HG02571 (cell line): Measurements from ENCODE around the gene CUEDC2.

Source experiments
- ATAC-seq: cut with Tn5 transposase; IDR thresholded peaks from one replicate; pipeline ENCODE4 v1.9.1; 2021; ENCODE audit warnings: mild to moderate bottlenecking, moderate library complexity; ENCODE audit not compliant: unreplicated experiment

The CUEDC2 gene

DNA sequence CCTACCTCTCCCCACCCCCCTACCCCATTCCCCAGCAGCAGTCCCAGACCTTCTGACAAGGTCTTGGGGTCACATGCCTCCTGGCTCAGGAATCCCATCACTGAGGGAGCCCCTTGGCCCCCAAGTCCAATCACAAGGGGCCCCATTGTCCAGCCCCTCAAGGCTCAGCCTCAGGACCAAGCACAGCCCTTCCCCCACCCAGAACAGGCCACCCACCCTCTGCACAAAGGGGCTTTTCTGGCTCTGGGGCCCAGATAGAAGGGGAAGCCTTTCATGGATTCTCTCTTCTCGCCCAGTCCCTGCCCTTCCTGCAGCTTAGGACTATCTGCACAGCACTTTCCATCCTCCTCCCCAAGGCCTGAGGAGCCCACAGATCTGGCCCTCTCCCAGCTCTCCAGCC is 6.9 kb downstream of the CUEDC2 start:
- no peak for ATAC-seq

DNA sequence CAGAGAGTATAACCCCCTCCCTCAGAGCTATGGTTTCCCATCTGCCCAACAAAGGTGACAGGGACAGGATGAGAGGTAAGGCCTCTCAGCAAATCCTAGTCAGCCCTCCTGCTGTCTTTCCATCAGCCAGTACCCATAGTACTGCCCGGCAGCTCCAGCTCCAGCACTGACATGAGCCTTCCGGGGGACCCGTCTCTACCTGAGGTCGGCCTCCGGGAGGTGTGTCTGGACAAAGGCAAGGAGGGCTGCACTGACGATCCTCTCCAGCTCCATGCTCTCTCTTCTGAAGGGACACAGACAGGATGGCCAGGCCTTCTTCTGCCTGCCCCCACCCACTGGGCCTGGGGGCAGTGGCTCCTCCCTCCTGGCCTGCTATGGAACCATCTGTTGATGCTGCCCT is 7.5 kb downstream of the CUEDC2 start:
- no peak for ATAC-seq

DNA sequence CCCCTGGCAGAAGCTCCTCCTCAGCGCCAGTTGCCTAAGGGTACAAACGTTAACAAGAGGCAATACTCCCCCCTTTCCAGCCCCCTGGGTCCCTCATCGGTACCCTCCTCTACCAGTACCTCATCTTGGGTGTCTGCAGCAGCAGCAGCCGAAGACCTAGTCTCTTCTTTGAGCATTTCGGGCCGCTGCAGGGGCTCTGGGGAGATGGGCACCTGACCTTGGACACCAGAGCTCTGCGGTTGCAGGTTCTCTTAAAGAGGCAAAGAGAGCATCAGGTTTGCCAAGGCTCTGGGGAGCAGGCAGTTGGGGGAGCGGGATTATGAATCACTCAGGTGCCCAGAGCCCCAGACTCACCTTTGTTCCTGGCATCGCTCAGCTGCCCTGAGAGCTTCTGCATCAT is 8.2 kb downstream of the CUEDC2 start:
- no peak for ATAC-seq

DNA sequence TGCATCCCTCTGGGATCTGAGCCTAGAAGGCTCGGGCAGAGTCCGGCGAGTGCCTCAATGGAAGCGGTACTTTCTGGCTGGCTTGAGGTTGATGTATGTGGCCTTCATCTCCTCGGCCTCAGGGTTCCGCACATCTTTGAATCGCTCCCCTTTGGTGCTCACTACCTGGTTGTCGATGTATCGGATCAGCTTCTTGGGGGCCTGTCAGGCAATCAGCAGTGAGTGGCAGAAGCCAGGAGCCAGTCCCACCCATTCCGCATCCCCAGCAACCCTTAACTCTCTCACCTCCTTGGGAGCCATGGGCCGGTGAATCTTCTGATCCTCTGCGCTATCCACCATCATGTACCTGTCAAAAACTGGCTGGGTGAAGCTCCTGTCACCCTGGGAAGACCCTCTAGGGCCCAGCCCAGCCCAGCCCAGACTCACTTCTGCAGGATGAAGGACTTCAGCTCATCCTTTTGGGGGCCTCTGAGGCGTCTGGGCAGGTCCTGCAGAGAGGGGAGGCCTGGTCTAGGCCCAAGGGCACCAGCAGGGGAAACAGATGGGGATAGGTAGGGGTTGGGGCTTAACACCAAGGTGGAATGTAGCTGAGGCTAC is 8.9 kb downstream of the CUEDC2 start:
- ATAC-seq, result no peak

DNA sequence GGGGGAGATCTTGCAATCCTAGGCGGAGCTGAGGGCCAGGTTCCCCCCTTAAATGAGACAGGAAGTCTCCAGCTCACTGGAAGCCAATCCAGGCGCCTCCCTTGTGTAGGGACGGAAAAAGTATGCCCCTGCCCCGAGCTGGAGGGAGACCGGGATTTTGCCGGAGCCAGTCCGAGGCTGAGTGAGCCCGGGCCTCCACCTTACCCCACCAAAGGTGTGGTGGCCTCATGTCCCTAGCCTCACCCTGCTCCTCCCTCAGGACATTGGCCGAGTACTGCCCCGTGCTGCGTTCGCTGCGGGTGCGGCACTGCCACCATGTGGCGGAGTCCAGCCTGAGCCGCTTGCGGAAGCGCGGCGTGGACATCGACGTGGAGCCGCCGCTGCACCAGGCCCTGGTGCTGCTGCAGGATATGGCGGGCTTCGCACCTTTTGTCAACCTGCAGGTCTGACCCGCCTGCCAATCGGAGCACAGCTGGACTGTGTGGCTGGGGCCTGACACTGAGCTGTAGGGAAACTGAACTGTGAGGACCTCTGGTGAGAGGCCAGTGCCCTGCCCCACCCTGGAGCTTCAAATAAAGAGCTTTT is 9.7 kb downstream of the CUEDC2 start:
- no peak for ATAC-seq

DNA sequence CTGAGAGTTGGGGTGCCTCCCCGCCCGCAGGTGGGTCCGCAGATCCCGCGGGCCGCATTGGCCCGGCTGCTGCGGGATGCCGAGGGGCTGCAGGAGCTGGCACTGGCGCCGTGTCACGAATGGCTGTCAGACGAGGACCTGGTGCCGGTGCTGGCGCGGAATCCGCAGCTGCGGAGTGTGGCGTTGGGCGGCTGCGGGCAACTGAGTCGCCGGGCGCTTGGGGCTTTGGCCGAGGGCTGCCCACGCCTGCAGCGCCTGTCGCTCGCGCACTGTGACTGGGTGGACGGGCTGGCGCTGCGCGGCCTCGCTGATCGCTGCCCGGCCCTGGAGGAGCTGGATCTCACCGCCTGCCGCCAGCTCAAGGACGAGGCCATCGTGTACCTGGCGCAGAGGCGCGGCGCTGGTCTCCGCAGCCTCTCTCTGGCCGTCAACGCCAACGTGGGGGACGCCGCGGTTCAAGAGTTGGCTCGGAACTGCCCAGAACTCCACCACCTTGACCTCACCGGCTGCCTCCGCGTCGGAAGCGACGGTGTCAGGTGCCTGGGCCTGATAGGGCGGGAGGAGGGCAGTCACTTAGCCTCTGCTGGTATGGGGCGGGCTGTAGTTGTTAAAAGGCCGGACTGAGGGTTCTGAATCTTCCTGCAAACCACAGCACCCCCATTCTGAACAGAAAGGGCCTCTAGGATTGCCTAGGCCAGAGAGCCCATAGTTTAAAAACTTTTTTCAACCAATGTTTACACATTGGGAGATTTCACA is 10.4 kb downstream of the CUEDC2 start:
- ATAC-seq, result no peak

DNA sequence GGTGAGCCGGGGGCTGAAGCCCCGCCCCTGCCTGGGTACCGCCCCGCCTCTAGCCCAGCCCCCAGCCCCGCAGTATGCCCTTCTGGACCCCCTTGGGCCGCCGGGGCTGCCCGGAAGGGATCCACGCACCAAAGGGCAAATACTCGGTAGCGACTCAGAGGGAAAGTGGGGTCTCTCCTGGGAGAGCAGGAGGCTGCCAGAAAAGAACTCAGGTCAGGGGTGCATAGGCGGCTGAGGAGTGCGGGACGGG is 10.9 kb downstream of the CUEDC2 start:
- no peak for ATAC-seq

DNA sequence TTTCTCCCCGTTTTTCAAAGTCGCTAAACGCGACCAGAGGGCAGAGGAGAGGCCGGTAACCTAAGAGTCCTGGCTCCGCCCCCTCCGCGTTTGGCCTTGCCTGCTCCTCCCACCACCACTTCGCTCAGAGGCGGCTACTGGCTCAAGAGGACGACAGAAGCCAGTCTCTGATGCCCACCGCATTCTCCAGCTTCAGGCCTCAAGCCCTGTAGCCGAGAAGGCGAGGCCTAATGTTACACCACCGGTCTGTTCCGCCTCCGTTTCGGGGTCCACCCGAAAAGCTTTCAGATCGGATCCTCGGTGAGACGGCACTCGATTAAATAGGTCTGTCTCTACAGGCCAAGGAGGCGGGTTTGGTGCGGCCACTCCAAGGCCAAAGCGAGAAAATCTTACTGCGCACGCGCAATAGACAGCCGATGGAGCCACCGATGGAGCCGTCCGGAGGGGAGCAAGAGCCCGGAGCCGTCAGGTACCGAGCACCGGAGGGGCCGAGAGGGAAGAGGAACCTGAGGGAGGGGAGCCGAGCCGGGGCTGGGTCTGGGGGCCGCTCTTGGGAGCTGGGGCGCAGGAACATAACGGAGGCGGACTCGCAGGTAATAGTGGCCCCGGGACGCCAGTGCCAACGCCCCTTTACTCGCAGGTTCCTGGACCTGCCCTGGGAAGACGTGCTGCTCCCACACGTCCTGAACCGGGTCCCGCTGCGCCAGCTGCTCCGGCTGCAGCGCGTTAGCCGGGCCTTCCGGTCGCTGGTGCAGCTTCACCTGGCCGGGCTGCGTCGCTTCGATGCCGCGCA is 11.5 kb downstream of the CUEDC2 start, which contains the start of gene FBXL15:
Gene FBXL15, plus strand, starts transcription at position 123 of the 793 bp plus-strand sequence. Its CDS starts 294 bp downstream, at position 417.
- peak; percentile 72 for ATAC-seq

DNA sequence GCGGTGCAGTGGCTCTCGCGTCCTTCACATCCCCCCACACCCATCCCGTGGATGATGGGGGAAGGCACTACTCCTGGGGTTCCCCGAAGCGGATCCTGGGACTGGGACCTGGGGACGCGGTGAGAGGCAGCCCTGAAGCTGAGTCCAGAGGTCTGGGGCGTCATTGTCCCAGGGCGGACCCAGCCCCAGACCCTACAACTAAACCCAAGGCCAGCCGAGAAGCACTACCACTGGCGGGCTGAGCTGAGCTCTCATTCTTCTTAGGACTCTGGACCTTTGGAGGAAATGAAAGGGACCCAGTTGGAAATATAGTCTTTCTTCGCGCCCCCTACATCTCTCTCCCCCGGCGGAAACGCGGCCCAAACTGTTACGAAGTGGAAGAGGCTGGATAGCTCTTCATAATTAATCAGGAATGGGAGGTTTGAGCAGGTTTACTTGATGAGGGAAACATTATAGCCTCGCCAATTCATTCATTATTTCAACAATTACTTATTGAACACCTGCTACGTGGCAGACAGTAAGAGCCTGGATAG is 12.1 kb downstream of the CUEDC2 start:
- ATAC-seq, result no peak

DNA sequence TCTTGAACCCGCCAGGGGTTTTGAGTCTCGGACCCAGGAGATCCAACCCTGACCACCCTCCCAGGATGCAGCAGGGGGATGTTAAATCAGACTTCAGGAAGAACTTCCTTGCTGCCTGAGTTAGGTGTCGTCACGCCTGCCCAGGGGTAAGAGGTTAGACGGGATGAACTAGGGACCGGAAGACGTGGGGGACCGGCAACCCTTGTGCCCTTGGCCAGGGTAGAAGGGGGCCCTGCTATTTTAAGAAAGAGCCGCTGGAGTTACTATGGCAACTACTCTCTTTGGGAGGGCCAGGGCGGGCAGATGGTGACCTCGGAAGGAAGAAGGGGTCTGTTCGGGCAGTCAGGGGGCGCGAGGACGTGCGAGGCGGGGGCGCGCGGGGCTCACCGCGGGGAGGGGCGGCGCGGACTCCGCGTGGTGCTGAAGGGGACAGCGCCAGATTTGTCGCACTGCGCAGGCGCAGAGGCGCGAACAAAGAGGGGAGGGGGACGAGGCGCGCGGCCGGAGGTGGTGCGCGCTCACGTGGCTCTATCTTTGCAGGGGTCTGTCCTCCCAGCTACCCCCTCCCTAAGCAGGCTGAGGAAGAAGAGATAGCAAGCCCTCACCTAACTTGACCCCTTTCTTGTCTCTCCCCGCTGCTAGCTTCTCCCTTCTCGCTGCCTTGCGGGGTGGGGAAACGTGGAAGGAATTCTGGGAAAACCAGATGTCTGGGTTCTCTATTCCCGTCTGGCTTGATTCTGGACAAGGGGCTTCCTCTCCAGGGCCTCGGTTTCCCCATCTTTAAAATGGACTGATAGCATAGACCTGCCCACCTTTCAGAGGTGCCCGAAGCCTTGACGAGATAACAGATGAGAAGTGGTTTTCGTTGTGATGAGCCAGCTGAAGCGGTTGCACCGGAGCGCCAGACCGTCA is 12.8 kb downstream of the CUEDC2 start:
- ATAC-seq, result no peak

DNA sequence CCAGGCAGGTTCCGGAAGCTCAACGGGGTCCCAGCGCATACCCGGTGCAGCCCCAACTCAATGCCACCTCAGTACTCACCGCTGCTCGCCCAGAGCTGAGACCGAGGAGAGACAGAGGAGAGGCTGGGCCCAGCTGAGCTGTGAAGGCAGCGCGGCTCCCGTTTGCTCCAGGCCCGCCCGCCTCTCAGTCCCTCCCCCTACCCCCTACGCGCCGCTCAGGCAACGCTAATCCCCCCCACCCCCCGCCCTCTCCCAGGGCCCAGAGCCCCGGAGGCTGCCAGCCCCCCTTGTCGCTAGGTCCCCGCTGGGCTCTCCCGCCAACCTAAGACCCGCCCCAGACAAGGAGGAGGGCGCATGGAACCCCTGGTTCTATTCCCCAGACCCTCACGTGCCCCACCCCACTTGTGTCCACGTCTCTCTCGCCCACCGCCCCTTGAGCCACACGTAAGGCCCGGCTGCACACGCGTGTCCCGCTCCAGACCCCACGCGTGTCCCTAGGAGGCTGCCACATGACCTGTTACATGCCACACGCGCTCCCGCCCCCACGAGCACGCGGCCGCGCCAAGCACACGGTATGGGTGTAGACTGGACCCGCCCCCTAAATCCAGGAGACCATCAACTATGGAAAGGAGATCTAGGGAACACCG is 13.6 kb downstream of the CUEDC2 start, which contains the start of gene PSD:
Gene PSD, minus strand, starts transcription at position 164 of the 647 bp plus-strand sequence. CDS start 1,747 bp downstream, outside the sequence.
- no peak for ATAC-seq

DNA sequence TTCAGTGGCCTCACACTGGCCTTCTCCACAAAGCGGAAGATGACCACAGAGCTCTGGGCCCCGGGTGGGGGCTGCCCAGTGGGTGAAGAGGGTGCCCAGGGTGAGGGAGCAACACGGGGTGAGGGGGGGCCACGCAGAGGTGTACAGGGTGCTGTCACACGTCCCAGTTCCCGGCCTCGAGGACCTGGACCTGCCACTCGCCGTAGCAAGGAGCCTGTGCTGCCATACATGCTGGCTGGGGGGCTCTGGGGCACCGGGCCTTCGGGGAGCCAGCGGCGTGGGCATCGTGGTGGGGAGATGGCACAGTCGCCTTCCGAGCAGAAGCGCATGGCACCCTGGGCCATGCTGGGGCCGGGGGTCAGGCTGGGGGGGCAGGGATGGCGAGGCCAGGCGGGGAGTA is 15.7 kb downstream of the CUEDC2 start:
- no peak for ATAC-seq

DNA sequence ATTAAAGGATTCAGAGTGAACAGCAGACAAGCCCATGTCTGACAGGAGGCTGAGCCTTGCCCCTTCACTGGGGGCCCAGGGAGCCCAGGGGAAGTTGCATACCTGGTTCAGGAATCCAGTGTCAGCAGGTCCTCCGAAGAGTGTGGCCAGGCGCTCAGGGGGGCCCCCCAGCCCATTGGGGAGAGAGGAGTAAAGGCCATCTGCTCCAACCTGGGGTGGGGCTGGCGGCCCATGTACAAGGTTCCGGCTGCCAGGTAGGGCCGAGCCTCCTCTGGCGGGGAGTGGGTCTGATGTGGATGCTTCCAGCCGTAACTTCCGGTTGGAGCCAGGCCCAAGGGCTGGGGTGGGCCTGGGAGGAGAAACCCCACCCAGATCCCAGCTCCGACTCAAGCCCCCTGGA is 16.1 kb downstream of the CUEDC2 start:
- ATAC-seq, result no peak

DNA sequence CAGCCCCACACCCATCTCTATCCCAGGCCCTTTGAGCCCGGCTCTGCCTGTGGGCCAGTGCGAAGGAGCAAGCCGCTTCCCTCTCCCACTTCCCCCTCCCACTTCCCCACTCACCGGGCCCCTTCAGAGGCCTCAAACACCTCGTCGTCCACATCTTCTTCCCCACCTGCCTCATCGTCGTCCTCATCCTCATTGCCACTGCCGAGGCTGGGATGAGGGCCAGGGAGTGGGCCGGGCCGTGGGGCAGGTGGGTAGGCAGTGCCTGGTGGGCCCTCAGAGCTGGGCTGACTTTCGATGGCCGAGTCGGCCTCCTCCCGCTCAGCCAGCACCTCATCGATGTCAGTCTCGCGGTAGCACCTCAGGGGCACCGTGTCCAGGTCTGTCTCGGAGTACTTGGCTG is 17.6 kb downstream of the CUEDC2 start:
- ATAC-seq, result no peak

DNA sequence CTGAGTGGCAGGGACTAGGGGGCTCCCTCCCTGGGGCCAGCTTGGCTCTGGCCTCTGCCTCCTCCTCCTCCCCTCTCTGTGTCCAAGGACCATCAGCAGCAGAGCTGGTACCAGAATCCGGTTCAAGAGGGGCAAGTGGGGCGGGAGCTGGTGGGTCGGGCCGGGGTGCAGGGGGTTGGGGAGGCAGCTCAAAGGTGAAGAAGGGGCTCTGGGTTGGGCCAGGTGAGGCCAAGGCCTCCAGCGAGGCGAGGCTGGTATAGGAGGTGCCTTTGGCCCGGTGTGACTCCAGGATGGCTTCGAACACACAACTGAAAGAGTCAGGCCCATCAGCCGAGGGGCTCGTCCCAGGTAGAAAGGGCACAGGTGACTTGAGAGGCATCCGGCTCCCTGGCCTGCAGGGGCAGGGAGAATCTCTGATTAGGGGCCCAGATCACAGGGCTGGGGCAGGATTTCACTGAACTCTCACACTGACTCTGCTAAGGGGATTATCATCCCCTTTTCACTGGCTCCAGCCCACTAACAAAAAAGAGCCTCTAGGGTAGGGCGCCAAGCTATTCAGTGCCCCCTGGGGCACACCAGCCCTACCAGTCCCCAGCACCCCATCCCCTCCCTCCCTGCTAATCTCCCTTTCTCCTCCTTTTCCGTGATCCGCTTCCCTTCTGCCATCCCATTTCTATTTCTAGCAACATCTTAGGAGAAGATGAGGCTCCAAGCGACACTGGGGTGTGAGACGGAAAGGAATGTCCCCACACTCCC is 18.4 kb downstream of the CUEDC2 start:
- ATAC-seq, result no peak

DNA sequence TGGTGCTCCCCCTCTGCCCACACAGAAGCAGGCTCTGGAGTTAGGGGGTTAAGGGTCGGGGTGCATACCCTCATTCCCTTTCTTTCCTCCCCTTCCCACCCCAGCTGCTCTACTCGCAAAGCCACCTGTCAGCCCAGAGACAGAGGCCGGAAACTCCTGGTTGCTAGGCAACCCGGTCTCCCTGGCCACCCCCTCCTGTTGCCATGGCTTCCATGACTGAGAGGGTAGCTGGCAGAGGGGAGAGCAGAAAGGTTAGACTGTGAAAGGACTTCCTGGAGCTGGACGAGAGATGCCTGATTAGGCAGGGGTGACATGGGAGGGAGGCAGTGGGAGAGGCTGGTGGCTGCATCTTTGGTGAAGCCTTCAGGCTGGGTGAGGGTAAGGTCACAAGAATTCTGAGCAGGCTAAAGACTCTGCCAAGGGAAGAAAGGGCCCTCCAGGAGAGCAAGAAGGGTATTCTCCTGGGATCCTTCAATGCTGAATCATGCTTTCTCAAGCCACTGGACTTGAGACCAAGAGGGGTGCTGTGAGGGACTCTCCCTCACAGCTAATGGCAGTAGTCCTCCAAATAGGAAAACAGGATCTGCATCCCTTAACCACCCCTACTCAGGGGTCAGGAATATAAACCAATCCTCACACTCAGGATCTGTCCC is 19.2 kb downstream of the CUEDC2 start:
- no peak for ATAC-seq

DNA sequence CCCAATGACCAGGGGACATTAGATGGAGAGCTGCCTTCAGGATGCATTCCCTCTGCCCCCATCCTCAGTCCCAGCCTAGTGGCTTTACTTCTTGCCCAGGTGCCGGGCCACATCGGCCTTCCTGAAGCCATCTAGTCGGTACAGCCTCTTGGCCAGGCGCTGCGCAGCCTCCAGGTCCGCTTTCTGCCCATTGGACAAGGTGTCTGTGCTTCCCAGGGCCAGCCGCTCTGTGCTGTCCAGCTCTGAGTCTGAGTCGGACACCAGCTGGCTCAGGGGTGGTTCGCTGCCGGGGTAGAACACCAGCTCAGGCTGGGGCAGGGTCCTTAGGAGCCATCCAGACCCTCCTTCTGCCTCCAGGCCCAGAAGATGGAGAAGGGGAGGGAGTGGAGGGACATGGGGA is 20.1 kb downstream of the CUEDC2 start:
- no peak for ATAC-seq

DNA sequence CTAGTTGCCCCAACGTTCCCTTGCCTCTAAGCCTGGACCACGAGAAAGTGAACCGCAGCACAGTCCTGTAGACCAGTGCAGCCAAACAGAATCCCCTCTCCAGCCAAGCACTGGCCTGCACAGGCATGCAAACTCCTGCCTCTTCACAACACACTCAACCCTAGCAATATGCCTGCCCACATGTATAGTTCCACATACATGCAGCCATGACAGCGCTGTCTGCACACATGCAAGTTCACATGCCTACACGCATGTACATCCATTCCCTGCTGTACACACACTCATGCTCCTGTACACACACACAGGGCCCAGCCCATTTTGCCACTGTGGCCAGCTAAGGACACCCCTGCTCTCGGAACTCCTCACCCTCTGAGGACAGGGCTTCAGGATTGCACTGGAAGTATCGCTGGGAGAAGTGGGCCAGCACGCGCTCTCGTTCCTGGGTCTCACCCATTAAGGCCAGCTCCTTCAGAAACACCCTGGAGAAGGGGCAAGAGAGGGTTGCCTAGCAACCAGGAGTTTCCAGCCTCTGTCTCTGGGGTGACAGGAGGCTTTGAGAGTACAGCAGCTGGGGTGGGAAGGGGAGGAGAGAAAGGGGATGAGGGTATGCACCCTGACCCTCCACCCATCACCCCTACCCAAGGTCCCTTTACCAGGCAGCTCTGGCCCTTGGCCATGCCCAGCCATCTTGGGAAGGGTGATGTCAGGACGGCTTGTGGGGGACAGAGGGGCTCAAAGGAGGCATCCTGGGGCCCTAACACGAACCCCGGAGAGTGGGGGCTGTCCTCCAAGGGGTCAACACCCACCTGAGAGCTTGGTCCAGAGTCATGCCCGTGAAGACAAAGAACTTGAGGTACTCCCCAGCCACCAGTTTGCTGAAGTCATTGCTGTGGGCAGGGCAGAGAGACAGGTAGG is 20.8 kb downstream of the CUEDC2 start:
- ATAC-seq, result no peak
